ENCODE data around the gene MED19. TPM values are rescaled to one million over a fixed set of nuclear protein-coding genes. Genes with fewer than 3 reads are reported as not detected.

The MED19 gene
- total RNA-seq, 1 experiment from 2014 or later, result 17.6 TPM

DNA sequence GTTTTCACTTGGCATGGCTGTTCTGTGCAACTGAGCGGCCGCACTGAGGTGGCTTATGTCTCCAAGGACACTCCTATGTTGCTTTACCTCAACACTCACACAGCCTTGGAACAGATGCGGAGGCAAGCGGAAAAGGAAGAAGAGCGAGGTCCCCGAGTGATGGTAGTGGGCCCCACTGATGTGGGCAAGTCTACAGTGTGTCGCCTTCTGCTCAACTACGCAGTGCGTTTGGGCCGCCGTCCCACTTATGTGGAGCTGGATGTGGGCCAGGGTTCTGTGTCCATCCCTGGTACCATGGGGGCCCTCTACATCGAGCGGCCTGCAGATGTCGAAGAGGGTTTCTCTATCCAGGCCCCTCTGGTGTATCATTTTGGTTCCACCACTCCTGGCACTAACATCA lies 52.3 kb downstream of the MED19 start:
- Mint-ChIP-seq H3K9me3 (no peaks in the 10 kb centered on the region; a peak in 1 of 5 replicates), H3K4me3 (peak overlapping the region in 1 of 2 experiments; percentile 21; a peak in 1 of 5 replicates), H3K27me3 (ENCODE audit: low read depth) (peaks cover 16% of the 10 kb centered on the region), H3K27ac (no peak overlapping the region), H3K4me1 (peaks cover 6 to 14% of the 10 kb centered on the region in 2 experiments), H3K36me3 (ENCODE audit: insufficient read depth in 1 of 3, low read depth in 3 of 3) (peaks cover 18 to 39% (median 32%) of the 10 kb centered on the region in 3 experiments)
- TF ChIP-seq, protein P1, sequence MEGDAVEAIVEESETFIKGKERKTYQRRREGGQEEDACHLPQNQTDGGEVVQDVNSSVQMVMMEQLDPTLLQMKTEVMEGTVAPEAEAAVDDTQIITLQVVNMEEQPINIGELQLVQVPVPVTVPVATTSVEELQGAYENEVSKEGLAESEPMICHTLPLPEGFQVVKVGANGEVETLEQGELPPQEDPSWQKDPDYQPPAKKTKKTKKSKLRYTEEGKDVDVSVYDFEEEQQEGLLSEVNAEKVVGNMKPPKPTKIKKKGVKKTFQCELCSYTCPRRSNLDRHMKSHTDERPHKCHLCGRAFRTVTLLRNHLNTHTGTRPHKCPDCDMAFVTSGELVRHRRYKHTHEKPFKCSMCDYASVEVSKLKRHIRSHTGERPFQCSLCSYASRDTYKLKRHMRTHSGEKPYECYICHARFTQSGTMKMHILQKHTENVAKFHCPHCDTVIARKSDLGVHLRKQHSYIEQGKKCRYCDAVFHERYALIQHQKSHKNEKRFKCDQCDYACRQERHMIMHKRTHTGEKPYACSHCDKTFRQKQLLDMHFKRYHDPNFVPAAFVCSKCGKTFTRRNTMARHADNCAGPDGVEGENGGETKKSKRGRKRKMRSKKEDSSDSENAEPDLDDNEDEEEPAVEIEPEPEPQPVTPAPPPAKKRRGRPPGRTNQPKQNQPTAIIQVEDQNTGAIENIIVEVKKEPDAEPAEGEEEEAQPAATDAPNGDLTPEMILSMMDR (conservative IDR thresholded peaks at IDR 0.05), result no peak
- H2AK5ac ChIP-seq (ENCODE audit: insufficient read length, low read length), result no peak overlapping the region
- H3K9me3 ChIP-seq (ENCODE audit: control insufficient read depth, low read depth, low read length), result no peaks in the 10 kb centered on the region
- H2BK15ac ChIP-seq (ENCODE audit: low read depth, low read length), result no peak overlapping the region
- H3T11ph ChIP-seq (ENCODE audit: low read length), result no peak overlapping the region
- H3K23ac ChIP-seq (ENCODE audit: insufficient read length, low read depth, low read length), result no peak overlapping the region
- no peak overlapping the region for H3K18ac ChIP-seq (ENCODE audit: insufficient read length, low read depth, low read length)
- no peak overlapping the region for H3K9ac ChIP-seq (ENCODE audit: extremely low read depth, insufficient read length, low read length)
- no peak overlapping the region for H2BK5ac ChIP-seq (ENCODE audit: insufficient read length, low read length)
- H3K79me1 ChIP-seq (ENCODE audit: insufficient read depth, low read depth, low read length, poor library complexity, severe bottlenecking), result no peaks in the 10 kb centered on the region
- no peak overlapping the region for H3K4ac ChIP-seq (ENCODE audit: low read depth, low read length)
- H3K27me3 ChIP-seq (ENCODE audit: insufficient read depth, low read length), result no peaks in the 10 kb centered on the region
- H4K20me1 ChIP-seq (ENCODE audit: control insufficient read depth, insufficient read depth, insufficient read length), result no peaks in the 10 kb centered on the region
- no peak for DNase-seq
- no peak overlapping the region for H4K91ac ChIP-seq (ENCODE audit: insufficient read length, low read depth, low read length)
- peaks cover 5% of the 10 kb centered on the region; the same call in 1 of the 2 replicates for H3K79me2 ChIP-seq (ENCODE audit: insufficient read depth, low read length)
- no peak overlapping the region for H2BK120ac ChIP-seq (ENCODE audit: low read depth, low read length, poor library complexity, severe bottlenecking)
- H3K56ac ChIP-seq (ENCODE audit: insufficient read length, low read depth, low read length), result no peak overlapping the region
- H4K8ac ChIP-seq (replicated peaks; ENCODE audit: insufficient read length, low read depth, low read length), result no peak overlapping the region
- H4K5ac ChIP-seq (ENCODE audit: insufficient read length, low read depth, low read length), result no peak overlapping the region
- no peak overlapping the region for H3K27ac ChIP-seq (ENCODE audit: insufficient read length, low read depth, low read length)
- no peak overlapping the region for H2BK12ac ChIP-seq (ENCODE audit: insufficient read length, low read depth, low read length)
- H3K4me1 ChIP-seq (ENCODE audit: insufficient read depth, low read length), result no peaks in the 10 kb centered on the region
- H2AFZ ChIP-seq (ENCODE audit: low read length), result no peak overlapping the region
- H3K4me2 ChIP-seq (ENCODE audit: insufficient read depth, insufficient read length, low read length), result no peak overlapping the region
- no CpG with 5 or more reads among the region's 14 CpGs for whole genome bisulfite sequencing (ENCODE audit: extremely low coverage, insufficient read length, low lambda C conversion rate)
- no peak overlapping the region for H2BK20ac ChIP-seq (ENCODE audit: low read depth, low read length, poor library complexity, severe bottlenecking)
- peaks cover 7% of the 10 kb centered on the region for H3K23me2 ChIP-seq (ENCODE audit: insufficient read length, low read depth, low read length, poor library complexity, severe bottlenecking)
- no peak overlapping the region for H3K14ac ChIP-seq (ENCODE audit: insufficient read depth, low read length)
